Mucosa of gallbladder (tissue), 1 donor: ENCODE measurements around the gene FSD1. TPM values are rescaled to one million over a fixed set of nuclear protein-coding genes. Genes with fewer than 3 reads are reported as not detected.
"Not testable (repeated sequence)": the region's sequence is repeated elsewhere in the genome, so short reads cannot be mapped to it uniquely, and the experiment has no call there.

Experiments used
- DNase-seq: peaks from one replicate; pipeline ENCODE4 v3.0.0-alpha.2; 2020; ENCODE audit warnings: low spot score
- total RNA-seq: library from RNA; stranded (reverse); gene quantifications from one replicate; pipeline ENCODE4 v1.2.1, GENCODE V29; 2021
- donor health status: DM: no; HTN: no; CAD: no.

The FSD1 gene
- total RNA-seq, 1 donor from 2014 or later, result 1.3 TPM

- no peak for DNase-seq
These were observed 14.1 kb downstream of the FSD1 start for GRCh38 chr19:4318460-4318859.

- no peak for DNase-seq
These were observed 14.8 kb downstream of the FSD1 start for GRCh38 chr19:4319067-4319718.

- no peak for DNase-seq
These were observed 16.0 kb downstream of the FSD1 start for GRCh38 chr19:4320419-4320818.

- no peak for DNase-seq
These were observed 18.7 kb downstream of the FSD1 start for GRCh38 chr19:4322942-4323665.

- DNase-seq, result no peak
These were observed 19.3 kb downstream of the FSD1 start for GRCh38 chr19:4323692-4324091.

- DNase-seq, result no peak
These were observed 19.8 kb downstream of the FSD1 start for GRCh38 chr19:4324228-4324627.

- DNase-seq, result no peak
These were observed 21.9 kb downstream of the FSD1 start for GRCh38 chr19:4326215-4326836.

GRCh38 chr19:4326837-4327251, 22.4 kb downstream of the FSD1 start:
- no peak for DNase-seq

GRCh38 chr19:4327252-4327876, 23.0 kb downstream of the FSD1 start:
- DNase-seq, result peak; percentile 78

GRCh38 chr19:4327877-4328242, 23.5 kb downstream of the FSD1 start:
- no peak for DNase-seq

GRCh38 chr19:4328243-4328990, 24.0 kb downstream of the FSD1 start:
- peak; percentile 97 for DNase-seq

GRCh38 chr19:4328991-4329681, 24.7 kb downstream of the FSD1 start:
- not testable (repeated sequence) for DNase-seq

GRCh38 chr19:4329858-4330257, 25.5 kb downstream of the FSD1 start:
- DNase-seq, result no peak

GRCh38 chr19:4334929-4335570, 30.7 kb downstream of the FSD1 start:
- DNase-seq, result no peak

- no peak for DNase-seq
These were observed 33.6 kb downstream of the FSD1 start for GRCh38 chr19:4337906-4338440.

GRCh38 chr19:4338441-4339355, 34.3 kb downstream of the FSD1 start, which contains the start of gene STAP2:
STAP2 (minus strand) TSS chr19:4338827; CDS start chr19:4338753, 74 bp downstream.
- DNase-seq, result peak; percentile 58

- no peak for DNase-seq
These were observed 37.9 kb downstream of the FSD1 start for GRCh38 chr19:4342314-4342614.

- DNase-seq, result peak; percentile 99
These were observed 38.4 kb downstream of the FSD1 start for GRCh38 chr19:4342615-4343369.
